SU-DHL-6 (cell line): ENCODE measurements around the gene ZNF423.

Experiments
- CTCF ChIP-seq: fragments of 200-600 bp; sonication (generic); IDR thresholded peaks from one replicate; pipeline ENCODE4 v1.5.1; 2017; ENCODE audit warnings: antibody characterized with exemption, mild to moderate bottlenecking, low read length, moderate library complexity; ENCODE audit not compliant: insufficient read depth, poor library complexity, severe bottlenecking
- EZH2phosphoT487 ChIP-seq: fragments of 200-600 bp; sonication (generic), shearing (Covaris generic); conservative IDR thresholded peaks from 2 replicates; pipeline ENCODE4 v1.6.1; 2018; ENCODE audit warnings: mild to moderate bottlenecking, antibody characterized with exemption, low read length, moderate library complexity, mixed read lengths

GRCh38 chr16:49670627-49671026 lies 185.3 kb downstream of the ZNF423 start:
- no peak for TF ChIP-seq EZH2phosphoT487
- no peak for TF ChIP-seq CTCF
